Measurements from ENCODE around the gene TCF19. TPM values are rescaled to one million over a fixed set of nuclear protein-coding genes. Genes with fewer than 3 reads are reported as not detected.

Gene TCF19
- total RNA-seq, 1 experiment from 2014 or later: 12.7 TPM

DNA sequence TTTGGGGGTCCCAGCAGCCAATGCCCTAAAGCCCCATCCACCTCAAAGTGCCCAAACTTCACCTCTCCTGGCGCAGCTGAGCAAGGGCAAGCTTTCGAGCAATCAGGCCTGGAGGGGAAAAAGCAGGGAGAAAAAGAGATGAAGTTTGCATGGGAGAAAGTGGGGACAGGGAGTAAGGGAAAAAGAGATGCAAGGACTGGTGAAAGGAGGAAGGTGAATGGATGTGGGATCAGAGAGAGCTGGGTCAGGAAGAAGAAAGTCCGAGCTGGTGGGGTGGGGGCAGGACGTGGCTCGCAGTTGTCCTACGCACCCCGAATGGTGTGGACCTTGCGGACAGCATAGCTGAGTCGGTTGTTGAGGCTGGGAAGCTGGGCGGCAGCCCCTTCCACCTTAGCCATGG lies 13.0 kb upstream of the TCF19 start:
- ATAC-seq (no peak), DNase-seq (ENCODE audit: low spot score) (no peak)
- no peak for TF ChIP-seq NR1H2 (CRISPR knock-in tag; IDR thresholded peaks at IDR 0.05)
- no peak for TF ChIP-seq AR (CRISPR knock-in tag; IDR thresholded peaks at IDR 0.05)
- POLR2A ChIA-PET: interaction anchor here (0.9 kb wide), 1 partner anchor 27 kb away, joined by 4 read pairs; no protein-coding TSS in a partner anchor
- H3K36me3 Mint-ChIP-seq: peaks cover 53% of the 10 kb centered on the region
- peaks cover 20% of the 10 kb centered on the region for H3K4me1 Mint-ChIP-seq
- H3K4me3 Mint-ChIP-seq: no peak overlapping the region
- H3K9me3 Mint-ChIP-seq: no peaks in the 10 kb centered on the region
- H3K27ac Mint-ChIP-seq: no peak overlapping the region; the same call in 1 of the 2 replicates
- CTCF ChIA-PET: interaction anchor here (0.6 to 1.6 kb wide), 2 partner anchors 8 to 531 kb away, joined by 3 to 6 read pairs; no protein-coding TSS in a partner anchor
- H3K27me3 Mint-ChIP-seq (ENCODE audit: low read depth): no peaks in the 10 kb centered on the region

DNA sequence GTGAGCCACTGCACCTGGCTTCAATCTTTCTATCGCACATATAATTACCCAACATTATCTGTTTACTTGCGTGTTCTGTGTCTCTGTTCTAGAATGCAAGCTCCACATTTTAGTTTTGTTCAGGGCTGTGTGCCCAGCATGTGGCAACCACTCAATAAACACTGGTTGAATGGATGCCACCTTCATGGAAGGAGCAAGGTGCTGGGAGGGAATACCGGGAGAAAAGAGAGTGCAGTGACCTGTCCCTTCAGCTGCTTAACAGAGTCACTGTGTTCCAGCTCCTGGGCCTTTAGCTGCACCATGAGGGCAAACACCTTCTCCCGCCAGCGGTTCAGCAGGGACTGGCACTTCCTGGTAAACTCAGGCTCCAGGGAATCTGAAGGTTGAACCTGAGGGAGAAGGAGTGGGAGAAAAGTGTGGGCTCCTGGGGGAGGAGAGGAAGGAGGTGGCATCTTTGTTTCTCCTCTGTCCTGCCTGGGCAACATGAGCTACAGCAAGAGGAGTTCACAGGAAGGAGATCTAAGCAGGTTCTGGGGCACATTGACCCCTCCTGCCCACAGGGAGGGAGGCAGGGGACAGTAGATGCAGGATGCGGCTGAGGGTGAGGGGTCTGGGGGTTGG lies 8.5 kb upstream of the TCF19 start:
- H3K36me3 Mint-ChIP-seq: peaks cover 57% of the 10 kb centered on the region
- no peaks in the 10 kb centered on the region for H3K9me3 Mint-ChIP-seq
- 0 out of 2 replicates have a peak, but pooled peaks cover 10% of the 10 kb centered on the region for H3K4me1 Mint-ChIP-seq
- TF ChIP-seq ZNF121 (CRISPR knock-in tag; IDR thresholded peaks at IDR 0.05): no peak
- TF ChIP-seq, protein P1, sequence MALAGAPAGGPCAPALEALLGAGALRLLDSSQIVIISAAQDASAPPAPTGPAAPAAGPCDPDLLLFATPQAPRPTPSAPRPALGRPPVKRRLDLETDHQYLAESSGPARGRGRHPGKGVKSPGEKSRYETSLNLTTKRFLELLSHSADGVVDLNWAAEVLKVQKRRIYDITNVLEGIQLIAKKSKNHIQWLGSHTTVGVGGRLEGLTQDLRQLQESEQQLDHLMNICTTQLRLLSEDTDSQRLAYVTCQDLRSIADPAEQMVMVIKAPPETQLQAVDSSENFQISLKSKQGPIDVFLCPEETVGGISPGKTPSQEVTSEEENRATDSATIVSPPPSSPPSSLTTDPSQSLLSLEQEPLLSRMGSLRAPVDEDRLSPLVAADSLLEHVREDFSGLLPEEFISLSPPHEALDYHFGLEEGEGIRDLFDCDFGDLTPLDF (CRISPR knock-in tag; IDR thresholded peaks at IDR 0.05): no peak
- H3K4me3 Mint-ChIP-seq: no peak overlapping the region
- H3K27me3 Mint-ChIP-seq (ENCODE audit: low read depth): no peaks in the 10 kb centered on the region
- POLR2A ChIA-PET: interaction anchor here (1.3 kb wide), 1 partner anchor 20 kb away, joined by 3 read pairs; no protein-coding TSS in a partner anchor
- no peak overlapping the region for H3K27ac Mint-ChIP-seq
- no peak for DNase-seq (ENCODE audit: low spot score)
- CTCF ChIA-PET: interaction anchor here (0.6 to 1.5 kb wide), 5 partner anchors 9 to 217 kb away, joined by 3 to 4 read pairs (median 3); partner anchors contain the start of gene TCF19
- no peak for ATAC-seq

GRCh38 chr6:31152781-31153180 lies 5.6 kb upstream of the TCF19 start:
- H3K27me3 Mint-ChIP-seq (ENCODE audit: low read depth): no peaks in the 10 kb centered on the region
- CTCF ChIA-PET: interaction anchor here (0.6 to 1.4 kb wide), 7 partner anchors 9 to 1715 kb away, joined by 3 to 4 read pairs (median 3); no protein-coding TSS in a partner anchor
- ATAC-seq (no peak), DNase-seq (ENCODE audit: low spot score) (no peak)
- no peaks in the 10 kb centered on the region for H3K9me3 Mint-ChIP-seq
- H3K4me3 Mint-ChIP-seq: no peak overlapping the region
- peaks cover 52% of the 10 kb centered on the region for H3K36me3 Mint-ChIP-seq
- no peak overlapping the region for H3K27ac Mint-ChIP-seq
- peaks cover 21% of the 10 kb centered on the region for H3K4me1 Mint-ChIP-seq
- POLR2A ChIA-PET: interaction anchor here (0.6 to 0.7 kb wide), 2 partner anchors 22 to 538 kb away, joined by 4 to 6 read pairs; no protein-coding TSS in a partner anchor
- TF ChIP-seq KAT7 (CRISPR knock-in tag; IDR thresholded peaks at IDR 0.05; ENCODE audit: borderline replicate concordance) (no peak), MYBL2 (CRISPR knock-in tag; IDR thresholded peaks at IDR 0.05) (no peak), ZNF423 (CRISPR knock-in tag; IDR thresholded peaks at IDR 0.05) (no peak)
- TF ChIP-seq, protein P2, sequence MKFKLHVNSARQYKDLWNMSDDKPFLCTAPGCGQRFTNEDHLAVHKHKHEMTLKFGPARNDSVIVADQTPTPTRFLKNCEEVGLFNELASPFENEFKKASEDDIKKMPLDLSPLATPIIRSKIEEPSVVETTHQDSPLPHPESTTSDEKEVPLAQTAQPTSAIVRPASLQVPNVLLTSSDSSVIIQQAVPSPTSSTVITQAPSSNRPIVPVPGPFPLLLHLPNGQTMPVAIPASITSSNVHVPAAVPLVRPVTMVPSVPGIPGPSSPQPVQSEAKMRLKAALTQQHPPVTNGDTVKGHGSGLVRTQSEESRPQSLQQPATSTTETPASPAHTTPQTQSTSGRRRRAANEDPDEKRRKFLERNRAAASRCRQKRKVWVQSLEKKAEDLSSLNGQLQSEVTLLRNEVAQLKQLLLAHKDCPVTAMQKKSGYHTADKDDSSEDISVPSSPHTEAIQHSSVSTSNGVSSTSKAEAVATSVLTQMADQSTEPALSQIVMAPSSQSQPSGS (CRISPR knock-in tag; IDR thresholded peaks at IDR 0.05; ENCODE audit: borderline replicate concordance, low read depth): no peak

DNA sequence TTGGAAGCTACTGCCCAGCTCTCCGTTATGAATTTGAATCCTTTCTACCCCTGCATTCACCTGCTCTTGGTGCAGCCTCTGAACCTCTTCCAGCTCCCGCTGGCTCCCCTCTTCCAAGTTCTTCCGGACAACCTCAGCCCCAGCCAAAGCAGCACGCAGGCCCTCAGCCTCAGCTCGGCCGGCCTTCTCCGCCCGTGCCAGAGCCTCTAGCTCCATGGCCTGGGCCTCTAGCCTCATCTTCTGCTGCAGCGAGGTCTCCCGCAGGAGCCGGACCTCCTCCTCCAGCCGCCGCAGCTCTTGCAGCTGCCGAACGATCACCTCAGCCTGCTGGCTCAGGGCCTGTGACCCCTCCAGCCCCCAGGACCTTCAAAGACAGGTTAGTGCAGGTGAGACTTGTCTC lies 4.0 kb upstream of the TCF19 start:
- Mint-ChIP-seq H3K4me3 (no peak overlapping the region), H3K27ac (no peak overlapping the region), H3K9me3 (no peaks in the 10 kb centered on the region), H3K4me1 (peaks cover 21% of the 10 kb centered on the region), H3K27me3 (ENCODE audit: low read depth) (no peaks in the 10 kb centered on the region), H3K36me3 (peaks cover 48% of the 10 kb centered on the region)
- DNase-seq (ENCODE audit: low spot score) (no peak), ATAC-seq (no peak)
- ChIA-PET POLR2A (no interaction called here), CTCF (interaction anchor here (0.6 to 1.1 kb wide), 2 partner anchors 25 to 94 kb away, joined by 3 read pairs; no protein-coding TSS in a partner anchor)
- TF ChIP-seq, protein P2 (CRISPR knock-in tag; IDR thresholded peaks at IDR 0.05; ENCODE audit: borderline replicate concordance, low read depth): no peak
- TF ChIP-seq, protein P3, sequence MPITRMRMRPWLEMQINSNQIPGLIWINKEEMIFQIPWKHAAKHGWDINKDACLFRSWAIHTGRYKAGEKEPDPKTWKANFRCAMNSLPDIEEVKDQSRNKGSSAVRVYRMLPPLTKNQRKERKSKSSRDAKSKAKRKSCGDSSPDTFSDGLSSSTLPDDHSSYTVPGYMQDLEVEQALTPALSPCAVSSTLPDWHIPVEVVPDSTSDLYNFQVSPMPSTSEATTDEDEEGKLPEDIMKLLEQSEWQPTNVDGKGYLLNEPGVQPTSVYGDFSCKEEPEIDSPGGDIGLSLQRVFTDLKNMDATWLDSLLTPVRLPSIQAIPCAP (CRISPR knock-in tag; IDR thresholded peaks at IDR 0.05): no peak
- TF ChIP-seq ATF3 (CRISPR knock-in tag; conservative IDR thresholded peaks at IDR 0.05) (no peak), IRF2 (CRISPR knock-in tag; IDR thresholded peaks at IDR 0.05; ENCODE audit: borderline replicate concordance, low read depth) (no peak), TCF7 (CRISPR knock-in tag; IDR thresholded peaks at IDR 0.05; ENCODE audit: low read depth) (no peak), TP53 (CRISPR knock-in tag; IDR thresholded peaks at IDR 0.05) (no peak)
- TF ChIP-seq, protein P4, sequence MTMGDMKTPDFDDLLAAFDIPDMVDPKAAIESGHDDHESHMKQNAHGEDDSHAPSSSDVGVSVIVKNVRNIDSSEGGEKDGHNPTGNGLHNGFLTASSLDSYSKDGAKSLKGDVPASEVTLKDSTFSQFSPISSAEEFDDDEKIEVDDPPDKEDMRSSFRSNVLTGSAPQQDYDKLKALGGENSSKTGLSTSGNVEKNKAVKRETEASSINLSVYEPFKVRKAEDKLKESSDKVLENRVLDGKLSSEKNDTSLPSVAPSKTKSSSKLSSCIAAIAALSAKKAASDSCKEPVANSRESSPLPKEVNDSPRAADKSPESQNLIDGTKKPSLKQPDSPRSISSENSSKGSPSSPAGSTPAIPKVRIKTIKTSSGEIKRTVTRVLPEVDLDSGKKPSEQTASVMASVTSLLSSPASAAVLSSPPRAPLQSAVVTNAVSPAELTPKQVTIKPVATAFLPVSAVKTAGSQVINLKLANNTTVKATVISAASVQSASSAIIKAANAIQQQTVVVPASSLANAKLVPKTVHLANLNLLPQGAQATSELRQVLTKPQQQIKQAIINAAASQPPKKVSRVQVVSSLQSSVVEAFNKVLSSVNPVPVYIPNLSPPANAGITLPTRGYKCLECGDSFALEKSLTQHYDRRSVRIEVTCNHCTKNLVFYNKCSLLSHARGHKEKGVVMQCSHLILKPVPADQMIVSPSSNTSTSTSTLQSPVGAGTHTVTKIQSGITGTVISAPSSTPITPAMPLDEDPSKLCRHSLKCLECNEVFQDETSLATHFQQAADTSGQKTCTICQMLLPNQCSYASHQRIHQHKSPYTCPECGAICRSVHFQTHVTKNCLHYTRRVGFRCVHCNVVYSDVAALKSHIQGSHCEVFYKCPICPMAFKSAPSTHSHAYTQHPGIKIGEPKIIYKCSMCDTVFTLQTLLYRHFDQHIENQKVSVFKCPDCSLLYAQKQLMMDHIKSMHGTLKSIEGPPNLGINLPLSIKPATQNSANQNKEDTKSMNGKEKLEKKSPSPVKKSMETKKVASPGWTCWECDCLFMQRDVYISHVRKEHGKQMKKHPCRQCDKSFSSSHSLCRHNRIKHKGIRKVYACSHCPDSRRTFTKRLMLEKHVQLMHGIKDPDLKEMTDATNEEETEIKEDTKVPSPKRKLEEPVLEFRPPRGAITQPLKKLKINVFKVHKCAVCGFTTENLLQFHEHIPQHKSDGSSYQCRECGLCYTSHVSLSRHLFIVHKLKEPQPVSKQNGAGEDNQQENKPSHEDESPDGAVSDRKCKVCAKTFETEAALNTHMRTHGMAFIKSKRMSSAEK (CRISPR knock-in tag; IDR thresholded peaks at IDR 0.05; ENCODE audit: borderline replicate concordance): no peak

Data from WTC11 (cell line).